Lung (tissue), 16 donors: Measurements from ENCODE around the gene MAP10. TPM values are rescaled to one million over a fixed set of nuclear protein-coding genes. Genes with fewer than 3 reads are reported as not detected.

Source experiments
- ATAC-seq: fragments of 200-7000 bp; cut with Tn5 transposase; one replicate; pipeline ENCODE4 v1.9.1; 2020; ENCODE audit warnings: moderate number of reproducible peaks; ENCODE audit not compliant: insufficient read depth, low FRiP score
- DNase-seq, 3 donors: peaks; one replicate each; pipeline ENCODE4 v3.0.0-alpha.2; 2013 to 2017
- H3K27ac ChIP-seq, 2 donors: one replicate each; pipeline ENCODE4 v1.5.1; 2013; ENCODE audit warnings: mild to moderate bottlenecking in 2 of 2, moderate library complexity in 2 of 2, control low read depth in 1 of 2, inconsistent platforms in 1 of 2, low read depth in 1 of 2, low read length in 1 of 2
- H3K27me3 ChIP-seq, 3 donors: one replicate each; pipeline ENCODE4 v1.5.1; 2013; ENCODE audit warnings: low read length in 2 of 3; ENCODE audit not compliant: control insufficient read depth in 3 of 3, insufficient read depth in 3 of 3
- H3K36me3 ChIP-seq, 4 donors: one replicate each; pipeline ENCODE4 v1.5.1; 2013; ENCODE audit warnings: low read length in 4 of 4, mild to moderate bottlenecking in 1 of 4, moderate library complexity in 1 of 4; ENCODE audit not compliant: control insufficient read depth in 4 of 4, insufficient read depth in 4 of 4
- H3K4me1 ChIP-seq, 5 donors: one replicate each; pipeline ENCODE4 v1.5.1; 2013; ENCODE audit warnings: low read length in 5 of 5, mild to moderate bottlenecking in 2 of 5, moderate library complexity in 1 of 5; ENCODE audit not compliant: control insufficient read depth in 5 of 5, insufficient read depth in 5 of 5
- H3K4me3 ChIP-seq: one replicate; pipeline ENCODE4 v1.5.1; 2013; ENCODE audit warnings: mild to moderate bottlenecking, control low read depth, moderate library complexity
- H3K9ac ChIP-seq, 2 donors: one replicate each; pipeline ENCODE4 v1.5.1; 2013; ENCODE audit warnings: low read length in 2 of 2, control low read depth in 1 of 2; ENCODE audit not compliant: insufficient read depth in 1 of 2
- H3K9me3 ChIP-seq, 4 donors: one replicate each; pipeline ENCODE4 v1.5.1; 2013; ENCODE audit warnings: low read length in 3 of 4, mild to moderate bottlenecking in 1 of 4, moderate library complexity in 1 of 4; ENCODE audit not compliant: control insufficient read depth in 4 of 4, insufficient read depth in 3 of 4
- WGBS, 2 donors: extraction: QIAGEN DNeasy Blood & Tissue Kit; methylation state at CpG; one replicate each; pipeline ENCODE4 v1.1.7; 2013; 5-methylcytosine and 5-hydroxymethylcytosine counted together
- long read RNA-seq, 5 donors: transcript quantifications; one replicate each; lab custom pipeline, GENCODE V29; 2026
- polyA plus RNA-seq, 2 donors: library from polyadenylated mRNA; stranded (reverse); fragments of 200-250 nt; gene quantifications; one replicate each; pipeline ENCODE4 v1.2.1, GENCODE V29; 2013
- total RNA-seq, 2 donors: library from RNA; depleted of rRNA in 1 of 2; stranded (reverse); fragments of >200 nt in 1 of 2; gene quantifications; one replicate each; pipeline ENCODE4 v1.2.1, GENCODE V29; 2014 to 2021
- TF ChIP-seq, protein P1 (sequence below): IDR thresholded peaks from 2 replicates; pipeline ENCODE4 v1.5.1; 2012; ENCODE audit warnings: mild to moderate bottlenecking; ENCODE audit errors: control extremely low read depth, extremely low read depth
- donor health status: control.
- donor health status: control.
- donor health status: Bipolar disorder and iron deficiency.
- donor health status: healthy.
- donor health status: DM: yes; HTN: yes; CAD: no.

Gene MAP10, protein sequence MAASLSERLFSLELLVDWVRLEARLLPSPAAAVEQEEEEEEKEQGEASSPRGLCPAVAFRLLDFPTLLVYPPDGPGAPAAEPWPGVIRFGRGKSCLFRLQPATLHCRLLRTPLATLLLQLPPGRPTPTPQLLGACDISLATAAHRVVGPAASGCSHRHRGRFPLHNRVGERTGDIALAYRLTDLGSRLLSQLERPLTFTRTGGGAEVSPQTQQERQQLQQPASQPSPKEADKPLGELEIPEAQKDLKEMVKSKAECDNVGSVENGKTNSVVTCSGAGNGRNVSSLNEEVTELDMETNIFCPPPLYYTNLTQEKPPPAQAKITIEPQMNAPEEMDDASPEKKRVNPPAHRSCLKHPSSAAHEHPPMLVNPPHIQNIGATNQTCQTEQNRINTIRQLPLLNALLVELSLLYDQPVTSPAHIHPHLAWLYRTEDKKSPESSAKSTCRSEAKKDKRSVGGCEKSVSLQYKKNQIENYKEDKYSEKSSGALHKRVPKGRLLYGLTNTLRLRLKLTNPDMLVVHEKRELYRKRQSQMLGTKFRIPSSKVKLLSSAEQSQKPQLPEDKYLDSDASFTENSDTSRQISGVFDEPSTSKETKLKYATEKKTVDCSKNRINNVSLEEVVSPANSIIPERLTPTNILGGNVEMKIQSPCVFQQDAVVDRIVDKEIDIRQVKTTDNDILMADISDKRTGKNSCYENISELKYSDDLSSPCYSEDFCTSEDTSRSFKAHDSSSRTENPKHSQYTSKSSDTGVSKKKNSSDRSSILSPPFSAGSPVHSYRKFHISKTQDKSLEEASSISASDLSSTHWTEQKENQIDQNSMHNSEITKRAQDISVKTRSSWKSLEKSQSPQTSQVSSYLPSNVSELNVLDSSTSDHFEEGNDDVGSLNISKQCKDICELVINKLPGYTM
- total RNA-seq: 1 to 10 TPM; 2.7 to 3.0 TPM
- polyA plus RNA-seq: 1 to 10 TPM in 1 of 2 donors, under 1 TPM in 1; 0.57 to 1.6 TPM
- long read RNA-seq, donor 1, transcript MAP10-201 (1 exons, 3,516 nt): major isoform, 16 of 16 reads
- long read RNA-seq, donor 1, partial matches to known transcripts: 0 of 16 reads
- long read RNA-seq, donor 1, other reads (novel, unspliced or antisense): 0 of 16 reads
- long read RNA-seq, donor 2, partial matches to known transcripts: 0 of 4 reads
- long read RNA-seq, donor 2, other reads (novel, unspliced or antisense): 0 of 4 reads
- long read RNA-seq, donor 3, partial matches to known transcripts: 0 of 2 reads
- long read RNA-seq, donor 3, other reads (novel, unspliced or antisense): 0 of 2 reads
- long read RNA-seq, donor 4, partial matches to known transcripts: 0 of 3 reads
- long read RNA-seq, donor 4, other reads (novel, unspliced or antisense): 0 of 3 reads
- long read RNA-seq, donor 5, transcript MAP10-201 (1 exons, 3,516 nt): major isoform, 14 of 14 reads
- long read RNA-seq, donor 5, partial matches to known transcripts: 0 of 14 reads
- long read RNA-seq, donor 5, other reads (novel, unspliced or antisense): 0 of 14 reads

DNA sequence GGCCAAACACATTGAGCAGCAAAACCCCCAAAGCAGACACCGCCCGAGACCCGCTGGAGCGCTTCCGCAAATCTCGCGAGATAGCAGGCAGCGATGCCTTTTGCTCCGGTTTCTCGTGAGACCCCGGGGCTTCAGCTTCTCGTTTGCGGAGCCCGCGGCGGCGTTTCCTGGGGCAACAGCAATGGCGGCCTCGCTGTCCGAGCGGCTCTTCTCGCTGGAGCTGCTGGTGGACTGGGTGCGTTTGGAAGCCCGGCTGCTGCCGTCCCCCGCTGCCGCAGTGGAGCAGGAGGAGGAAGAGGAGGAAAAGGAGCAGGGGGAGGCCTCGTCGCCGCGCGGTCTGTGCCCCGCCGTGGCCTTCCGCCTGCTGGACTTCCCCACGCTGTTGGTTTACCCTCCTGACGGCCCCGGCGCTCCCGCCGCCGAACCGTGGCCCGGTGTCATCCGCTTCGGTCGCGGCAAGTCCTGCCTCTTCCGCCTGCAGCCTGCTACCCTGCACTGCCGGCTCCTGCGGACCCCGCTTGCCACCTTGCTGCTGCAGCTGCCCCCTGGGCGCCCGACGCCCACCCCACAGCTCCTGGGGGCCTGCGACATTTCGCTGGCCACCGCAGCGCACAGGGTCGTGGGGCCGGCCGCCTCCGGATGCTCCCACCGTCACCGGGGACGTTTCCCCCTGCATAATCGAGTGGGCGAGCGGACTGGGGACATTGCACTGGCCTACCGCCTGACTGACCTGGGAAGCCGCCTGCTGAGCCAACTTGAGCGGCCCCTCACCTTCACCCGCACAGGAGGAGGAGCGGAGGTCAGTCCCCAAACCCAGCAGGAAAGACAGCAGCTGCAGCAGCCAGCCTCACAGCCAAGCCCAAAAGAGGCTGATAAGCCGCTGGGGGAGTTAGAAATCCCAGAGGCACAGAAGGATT, at the start of gene MAP10:
Gene MAP10, plus strand, starts transcription at position 148 of the 917 bp plus-strand sequence. Its CDS starts 34 bp downstream, at position 182.
- TF ChIP-seq, protein P1, sequence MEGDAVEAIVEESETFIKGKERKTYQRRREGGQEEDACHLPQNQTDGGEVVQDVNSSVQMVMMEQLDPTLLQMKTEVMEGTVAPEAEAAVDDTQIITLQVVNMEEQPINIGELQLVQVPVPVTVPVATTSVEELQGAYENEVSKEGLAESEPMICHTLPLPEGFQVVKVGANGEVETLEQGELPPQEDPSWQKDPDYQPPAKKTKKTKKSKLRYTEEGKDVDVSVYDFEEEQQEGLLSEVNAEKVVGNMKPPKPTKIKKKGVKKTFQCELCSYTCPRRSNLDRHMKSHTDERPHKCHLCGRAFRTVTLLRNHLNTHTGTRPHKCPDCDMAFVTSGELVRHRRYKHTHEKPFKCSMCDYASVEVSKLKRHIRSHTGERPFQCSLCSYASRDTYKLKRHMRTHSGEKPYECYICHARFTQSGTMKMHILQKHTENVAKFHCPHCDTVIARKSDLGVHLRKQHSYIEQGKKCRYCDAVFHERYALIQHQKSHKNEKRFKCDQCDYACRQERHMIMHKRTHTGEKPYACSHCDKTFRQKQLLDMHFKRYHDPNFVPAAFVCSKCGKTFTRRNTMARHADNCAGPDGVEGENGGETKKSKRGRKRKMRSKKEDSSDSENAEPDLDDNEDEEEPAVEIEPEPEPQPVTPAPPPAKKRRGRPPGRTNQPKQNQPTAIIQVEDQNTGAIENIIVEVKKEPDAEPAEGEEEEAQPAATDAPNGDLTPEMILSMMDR: no peak
- H3K27me3 ChIP-seq: no peaks in the 10 kb centered on the region
- WGBS, 2 donors: 7 to 10% methylated on average over 56 to 75 of the region's 75 CpGs
- H3K27ac ChIP-seq: peak within 1 kb of the TSS; percentile 91 to 92
- peak within 1 kb of the TSS; percentile 56 to 69 for H3K9ac ChIP-seq
- peak within 1 kb of the TSS; percentile 79 for H3K4me3 ChIP-seq
- peaks cover 0 to 3% (median 0%) of the 10 kb centered on the region in 4 donors for H3K9me3 ChIP-seq
- peak; percentile 73 for ATAC-seq
- H3K4me1 ChIP-seq: peaks cover 3 to 22% (median 9%) of the 10 kb centered on the region in 5 donors
- H3K36me3 ChIP-seq: no peaks in the 10 kb centered on the region
- DNase-seq: peak; percentile 86 to 90 (median 89)

DNA sequence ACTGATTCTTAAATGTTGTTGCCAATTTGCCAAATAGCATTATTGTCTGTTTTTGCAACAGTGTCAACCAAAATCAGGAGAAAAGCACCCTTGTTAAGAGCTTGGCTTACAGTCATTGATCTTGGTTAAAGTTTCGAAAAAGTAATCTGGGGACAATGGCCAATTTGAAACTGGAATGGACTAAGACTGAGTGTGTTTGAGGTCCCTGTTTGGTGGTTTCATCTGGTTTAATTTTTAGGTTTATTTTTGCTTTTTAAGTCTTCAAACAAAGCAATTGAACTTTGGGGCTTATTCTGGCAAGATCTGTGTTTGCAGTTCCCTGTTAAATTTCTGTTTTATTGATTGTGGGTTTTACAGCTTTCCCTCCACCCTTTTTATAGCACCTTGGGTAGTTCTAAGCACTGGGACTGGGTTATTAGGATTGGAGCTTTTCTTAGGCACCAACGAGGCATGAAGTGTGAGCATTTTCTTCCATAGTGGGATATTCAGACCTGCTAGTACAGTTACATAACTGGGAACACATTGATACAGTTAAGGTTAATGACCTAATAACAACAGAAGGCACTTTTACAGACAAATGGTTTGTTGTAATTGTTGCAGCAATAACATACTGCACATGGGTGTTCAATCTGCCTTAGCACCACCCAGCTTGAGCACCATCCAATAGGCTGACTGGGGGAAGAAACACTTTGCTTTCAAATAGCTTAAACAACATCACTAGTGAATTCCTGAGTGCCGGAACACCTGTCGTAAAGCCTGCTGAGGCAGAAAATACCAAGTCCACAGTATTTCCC, 40.6 kb upstream of the MAP10 start:
- Histone ChIP-seq H3K4me1 (peaks cover 0 to 15% (median 2%) of the 10 kb centered on the region in 5 donors), H3K9me3 (no peaks in the 10 kb centered on the region), H3K9ac (no peak overlapping the region), H3K4me3 (no peak overlapping the region), H3K27ac (no peak overlapping the region), H3K36me3 (no peaks in the 10 kb centered on the region), H3K27me3 (no peaks in the 10 kb centered on the region)
- 79 to 90% methylated on average over 4 of the region's 4 CpGs for WGBS, 2 donors
- DNase-seq: peak in 1 of 3 donors; percentile 22
- ATAC-seq: no peak
- TF ChIP-seq, protein P1: no peak
